Measurements from ENCODE around the gene EXOC2. TPM values are rescaled to one million over a fixed set of nuclear protein-coding genes. Genes with fewer than 3 reads are reported as not detected.

The EXOC2 gene
- total RNA-seq, 1 donor from 2014 or later = 44.4 TPM

DNA sequence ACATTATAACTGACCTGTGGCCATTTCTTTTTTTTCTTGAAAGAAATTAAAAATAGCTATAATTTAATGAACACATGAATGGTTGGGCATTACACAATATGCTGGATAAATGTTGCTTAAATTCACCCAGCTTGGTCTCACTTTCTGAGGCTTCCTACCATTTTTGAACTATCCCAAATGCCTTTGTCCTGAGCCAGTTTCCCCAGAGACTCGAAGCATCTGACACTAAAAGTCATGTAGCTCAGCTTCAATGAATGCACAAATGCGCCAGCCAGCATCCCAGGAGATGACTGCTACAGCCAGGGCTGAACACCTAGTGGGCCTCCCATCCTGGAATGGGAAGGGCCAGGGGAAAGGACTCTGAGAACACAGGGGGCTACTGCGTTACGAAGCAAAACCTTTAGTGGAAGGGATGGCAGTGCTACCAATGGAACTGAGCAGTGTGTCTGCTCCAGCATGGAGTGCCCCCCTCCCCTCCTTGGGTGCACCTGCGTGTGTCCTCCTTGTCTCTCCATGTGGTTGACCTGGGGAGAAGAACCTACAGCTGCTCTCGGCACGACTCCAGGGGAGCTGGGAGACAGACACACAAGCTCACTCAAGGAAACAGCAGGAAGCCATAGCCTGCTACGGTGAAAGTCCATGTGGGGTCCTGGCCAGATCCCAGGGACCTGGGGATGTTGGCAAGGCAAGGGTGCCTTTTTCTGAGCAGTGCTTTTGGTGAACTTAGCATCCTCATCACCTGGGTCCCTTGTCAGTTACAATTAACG, 240.5 kb downstream of the EXOC2 start:
- no peak overlapping the region for H3K9ac ChIP-seq (ENCODE audit: low read length)
- H2AFZ ChIP-seq (ENCODE audit: low read depth, low read length) = no peak overlapping the region
- no peaks in the 10 kb centered on the region for H3K79me2 ChIP-seq (ENCODE audit: insufficient read depth, low read length)
- no peaks in the 10 kb centered on the region for H3K36me3 ChIP-seq (ENCODE audit: insufficient read depth, low read length)
- peaks cover 7% of the 10 kb centered on the region for H3K27me3 ChIP-seq (ENCODE audit: insufficient read depth, low read length)
- no peaks in the 10 kb centered on the region for H3K4me1 ChIP-seq (ENCODE audit: insufficient read depth, low read length)
- Mint-ChIP-seq H3K9me3 (ENCODE audit: unreplicated experiment) (peaks cover 13% of the 10 kb centered on the region), H3K36me3 (ENCODE audit: low read depth, unreplicated experiment) (no peaks in the 10 kb centered on the region), H3K4me1 (ENCODE audit: low read depth, unreplicated experiment) (no peaks in the 10 kb centered on the region), H3K27me3 (ENCODE audit: low read depth, unreplicated experiment) (peaks cover 18% of the 10 kb centered on the region), H3K4me3 (ENCODE audit: unreplicated experiment) (no peak overlapping the region), H3K27ac (ENCODE audit: unreplicated experiment) (no peak overlapping the region)
- no peak overlapping the region for H3K4me2 ChIP-seq (ENCODE audit: low read length)
- peaks cover 2% of the 10 kb centered on the region for H3K9me3 ChIP-seq (ENCODE audit: insufficient read depth, low read depth, low read length)
- no peak overlapping the region for H3K4me3 ChIP-seq (ENCODE audit: insufficient read depth, low read depth, low read length)
- DNase-seq (ENCODE audit: low read depth) (no peak), FAIRE-seq (no peak)
- H4K20me1 ChIP-seq (ENCODE audit: insufficient read depth, low read length) = no peaks in the 10 kb centered on the region
- TF ChIP-seq, protein P1, sequence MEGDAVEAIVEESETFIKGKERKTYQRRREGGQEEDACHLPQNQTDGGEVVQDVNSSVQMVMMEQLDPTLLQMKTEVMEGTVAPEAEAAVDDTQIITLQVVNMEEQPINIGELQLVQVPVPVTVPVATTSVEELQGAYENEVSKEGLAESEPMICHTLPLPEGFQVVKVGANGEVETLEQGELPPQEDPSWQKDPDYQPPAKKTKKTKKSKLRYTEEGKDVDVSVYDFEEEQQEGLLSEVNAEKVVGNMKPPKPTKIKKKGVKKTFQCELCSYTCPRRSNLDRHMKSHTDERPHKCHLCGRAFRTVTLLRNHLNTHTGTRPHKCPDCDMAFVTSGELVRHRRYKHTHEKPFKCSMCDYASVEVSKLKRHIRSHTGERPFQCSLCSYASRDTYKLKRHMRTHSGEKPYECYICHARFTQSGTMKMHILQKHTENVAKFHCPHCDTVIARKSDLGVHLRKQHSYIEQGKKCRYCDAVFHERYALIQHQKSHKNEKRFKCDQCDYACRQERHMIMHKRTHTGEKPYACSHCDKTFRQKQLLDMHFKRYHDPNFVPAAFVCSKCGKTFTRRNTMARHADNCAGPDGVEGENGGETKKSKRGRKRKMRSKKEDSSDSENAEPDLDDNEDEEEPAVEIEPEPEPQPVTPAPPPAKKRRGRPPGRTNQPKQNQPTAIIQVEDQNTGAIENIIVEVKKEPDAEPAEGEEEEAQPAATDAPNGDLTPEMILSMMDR (IDR thresholded peaks at IDR 0.05; ENCODE audit: insufficient read depth, low read depth, low read length) = no peak
- no peak for TF ChIP-seq EZH2 (IDR thresholded peaks at IDR 0.05; ENCODE audit: insufficient read depth, low read length)
- no peak overlapping the region for H3K27ac ChIP-seq (ENCODE audit: low read depth, low read length)

GRCh38 chr6:451847-452246, 241.1 kb downstream of the EXOC2 start:
- Histone ChIP-seq H3K79me2 (ENCODE audit: insufficient read depth, low read length) (no peaks in the 10 kb centered on the region), H3K9me3 (ENCODE audit: insufficient read depth, low read depth, low read length) (peaks cover 2% of the 10 kb centered on the region), H3K4me3 (ENCODE audit: insufficient read depth, low read depth, low read length) (no peak overlapping the region), H2AFZ (ENCODE audit: low read depth, low read length) (no peak overlapping the region), H3K27ac (ENCODE audit: low read depth, low read length) (no peak overlapping the region), H3K27me3 (ENCODE audit: insufficient read depth, low read length) (peaks cover 7% of the 10 kb centered on the region), H3K36me3 (ENCODE audit: insufficient read depth, low read length) (no peaks in the 10 kb centered on the region), H3K4me2 (ENCODE audit: low read length) (no peak overlapping the region), H4K20me1 (ENCODE audit: insufficient read depth, low read length) (no peaks in the 10 kb centered on the region), H3K4me1 (ENCODE audit: insufficient read depth, low read length) (no peaks in the 10 kb centered on the region), H3K9ac (ENCODE audit: low read length) (no peak overlapping the region)
- Mint-ChIP-seq H3K27me3 (ENCODE audit: low read depth, unreplicated experiment) (peaks cover 19% of the 10 kb centered on the region), H3K4me3 (ENCODE audit: unreplicated experiment) (no peak overlapping the region), H3K9me3 (ENCODE audit: unreplicated experiment) (peaks cover 10% of the 10 kb centered on the region), H3K4me1 (ENCODE audit: low read depth, unreplicated experiment) (no peaks in the 10 kb centered on the region), H3K27ac (ENCODE audit: unreplicated experiment) (no peak overlapping the region), H3K36me3 (ENCODE audit: low read depth, unreplicated experiment) (no peaks in the 10 kb centered on the region)
- no peak for FAIRE-seq
- no peak for DNase-seq (ENCODE audit: low read depth)
- TF ChIP-seq, protein P1 (IDR thresholded peaks at IDR 0.05; ENCODE audit: insufficient read depth, low read depth, low read length) = no peak
- no peak for TF ChIP-seq EZH2 (IDR thresholded peaks at IDR 0.05; ENCODE audit: insufficient read depth, low read length)

- Mint-ChIP-seq H3K9me3 (ENCODE audit: unreplicated experiment) (peaks cover 10% of the 10 kb centered on the region), H3K27ac (ENCODE audit: unreplicated experiment) (no peak overlapping the region), H3K27me3 (ENCODE audit: low read depth, unreplicated experiment) (peaks cover 22% of the 10 kb centered on the region), H3K4me1 (ENCODE audit: low read depth, unreplicated experiment) (no peaks in the 10 kb centered on the region), H3K4me3 (ENCODE audit: unreplicated experiment) (no peak overlapping the region), H3K36me3 (ENCODE audit: low read depth, unreplicated experiment) (no peaks in the 10 kb centered on the region)
- TF ChIP-seq, protein P1 (IDR thresholded peaks at IDR 0.05; ENCODE audit: insufficient read depth, low read depth, low read length) = no peak
- no peak for TF ChIP-seq EZH2 (IDR thresholded peaks at IDR 0.05; ENCODE audit: insufficient read depth, low read length)
- no peaks in the 10 kb centered on the region for H3K79me2 ChIP-seq (ENCODE audit: insufficient read depth, low read length)
- no peak for FAIRE-seq
- H3K4me3 ChIP-seq (ENCODE audit: insufficient read depth, low read depth, low read length) = no peak overlapping the region
- peaks cover 7% of the 10 kb centered on the region for H3K27me3 ChIP-seq (ENCODE audit: insufficient read depth, low read length)
- H2AFZ ChIP-seq (ENCODE audit: low read depth, low read length) = no peak overlapping the region
- no peak overlapping the region for H3K4me2 ChIP-seq (ENCODE audit: low read length)
- H3K9ac ChIP-seq (ENCODE audit: low read length) = no peak overlapping the region
- H3K27ac ChIP-seq (ENCODE audit: low read depth, low read length) = no peak overlapping the region
- no peak for DNase-seq (ENCODE audit: low read depth)
- H3K36me3 ChIP-seq (ENCODE audit: insufficient read depth, low read length) = no peaks in the 10 kb centered on the region
- peaks cover 2% of the 10 kb centered on the region for H3K9me3 ChIP-seq (ENCODE audit: insufficient read depth, low read depth, low read length)
- no peaks in the 10 kb centered on the region for H4K20me1 ChIP-seq (ENCODE audit: insufficient read depth, low read length)
- H3K4me1 ChIP-seq (ENCODE audit: insufficient read depth, low read length) = no peaks in the 10 kb centered on the region
These were observed 241.6 kb downstream of the EXOC2 start for GRCh38 chr6:451336-451735.
